Fibroblast of mammary gland (primary cell): ENCODE results near the gene NPM3.
A peak's percentile ranks its signal among the peaks of the same experiment; 100 is the strongest.

Source experiments
- DNase-seq: peaks from one replicate; pipeline ENCODE4 v3.0.0-alpha.2; 2010; ENCODE audit warnings: low read depth
- H3K4me3 ChIP-seq: 2 replicates; pipeline ENCODE4 v1.5.1; 2011; ENCODE audit warnings: low read depth, mild to moderate bottlenecking, low read length, moderate library complexity; ENCODE audit not compliant: control insufficient read depth
- CTCF ChIP-seq: conservative IDR thresholded peaks from 2 replicates; pipeline ENCODE4 v1.5.1; 2011; ENCODE audit warnings: low read depth, low read length, inconsistent platforms; ENCODE audit not compliant: control insufficient read depth, insufficient read depth

NPM3 gene

GRCh38 chr10:101782811-101783735 is at the start of gene NPM3:
Gene NPM3 (minus strand): TSS chr10:101783446. CDS start chr10:101783390, 56 bp downstream.
- peak within 1 kb of the TSS; percentile 91 for H3K4me3 ChIP-seq
- no peak for TF ChIP-seq CTCF
- DNase-seq, result peak; percentile 66

GRCh38 chr10:101832325-101832771 is 49.1 kb upstream of the NPM3 start:
- DNase-seq, result no peak
- no peak overlapping the region for H3K4me3 ChIP-seq
- TF ChIP-seq CTCF, result no peak

- DNase-seq, result no peak
- no peak for TF ChIP-seq CTCF
- peak overlapping the region; percentile 44 for H3K4me3 ChIP-seq
Measured at GRCh38 chr10:101831169-101831811, 48.0 kb upstream of the NPM3 start.

- no peak for TF ChIP-seq CTCF
- peak; percentile 88 for DNase-seq
- peak overlapping the region; percentile 44 for H3K4me3 ChIP-seq
Measured at GRCh38 chr10:101830322-101831168, 47.3 kb upstream of the NPM3 start.

- H3K4me3 ChIP-seq, result peak overlapping the region; percentile 44
- peak; percentile 25 for DNase-seq
- no peak for TF ChIP-seq CTCF
Measured at GRCh38 chr10:101829561-101830315, 46.5 kb upstream of the NPM3 start.
